ENCODE measurements around the gene GNS.

GRCh38 chr12:64714551-64714968, 44.6 kb downstream of the GNS start:
- no peak for TF ChIP-seq CTCF (IDR thresholded peaks at IDR 0.05)
- TF ChIP-seq POLR2A (IDR thresholded peaks at IDR 0.05), result no peak

All from esophagus squamous epithelium (tissue), 4 donors.